ENCODE data around the gene ENDOV. TPM values are rescaled to one million over a fixed set of nuclear protein-coding genes. Genes with fewer than 3 reads are reported as not detected.

The ENDOV gene
- total RNA-seq, 1 donor from 2014 or later, result 40.7 TPM

- Mint-ChIP-seq H3K9me3 (ENCODE audit: unreplicated experiment) (no peaks in the 10 kb centered on the region), H3K27me3 (ENCODE audit: unreplicated experiment) (peaks cover 8% of the 10 kb centered on the region), H3K36me3 (ENCODE audit: low read depth, unreplicated experiment) (peaks cover 5% of the 10 kb centered on the region), H3K4me1 (ENCODE audit: unreplicated experiment) (peaks cover 2% of the 10 kb centered on the region), H3K4me3 (ENCODE audit: unreplicated experiment) (no peak overlapping the region), H3K27ac (ENCODE audit: unreplicated experiment) (no peak overlapping the region)
- no peak for TF ChIP-seq CTCF (IDR thresholded peaks at IDR 0.05; ENCODE audit: unreplicated experiment)
- no peak for DNase-seq (ENCODE audit: low spot score)
These were observed 18.1 kb downstream of the ENDOV start for GRCh38 chr17:80432961-80433550.

GRCh38 chr17:80433916-80434666 lies 19.1 kb downstream of the ENDOV start:
- H3K4me1 Mint-ChIP-seq (ENCODE audit: unreplicated experiment), result peaks cover 2% of the 10 kb centered on the region

GRCh38 chr17:80437532-80437931 lies 22.6 kb downstream of the ENDOV start:
- Mint-ChIP-seq H3K27me3 (ENCODE audit: unreplicated experiment) (peaks cover 12% of the 10 kb centered on the region), H3K4me3 (ENCODE audit: unreplicated experiment) (no peak overlapping the region), H3K27ac (ENCODE audit: unreplicated experiment) (no peak overlapping the region), H3K9me3 (ENCODE audit: unreplicated experiment) (no peaks in the 10 kb centered on the region), H3K36me3 (ENCODE audit: low read depth, unreplicated experiment) (peaks cover 5% of the 10 kb centered on the region), H3K4me1 (ENCODE audit: unreplicated experiment) (peaks cover 2% of the 10 kb centered on the region)
- no peak for DNase-seq (ENCODE audit: low spot score)
- TF ChIP-seq CTCF (IDR thresholded peaks at IDR 0.05; ENCODE audit: unreplicated experiment), result no peak

More at GRCh38 chr17:80433916-80434666, 19.1 kb downstream of the ENDOV start:
- Mint-ChIP-seq H3K36me3 (ENCODE audit: low read depth, unreplicated experiment) (peaks cover 5% of the 10 kb centered on the region), H3K9me3 (ENCODE audit: unreplicated experiment) (no peaks in the 10 kb centered on the region), H3K27me3 (ENCODE audit: unreplicated experiment) (peaks cover 8% of the 10 kb centered on the region), H3K27ac (ENCODE audit: unreplicated experiment) (no peak overlapping the region), H3K4me3 (ENCODE audit: unreplicated experiment) (no peak overlapping the region)
- TF ChIP-seq CTCF (IDR thresholded peaks at IDR 0.05; ENCODE audit: unreplicated experiment), result no peak
- DNase-seq (ENCODE audit: low spot score), result no peak

- H3K4me1 Mint-ChIP-seq (ENCODE audit: unreplicated experiment), result peaks cover 2% of the 10 kb centered on the region
- H3K36me3 Mint-ChIP-seq (ENCODE audit: low read depth, unreplicated experiment), result peaks cover 5% of the 10 kb centered on the region
- H3K9me3 Mint-ChIP-seq (ENCODE audit: unreplicated experiment), result no peaks in the 10 kb centered on the region
- peaks cover 16% of the 10 kb centered on the region for H3K27me3 Mint-ChIP-seq (ENCODE audit: unreplicated experiment)
- DNase-seq (ENCODE audit: low spot score), result no peak
- H3K27ac Mint-ChIP-seq (ENCODE audit: unreplicated experiment), result no peak overlapping the region
- no peak for TF ChIP-seq CTCF (IDR thresholded peaks at IDR 0.05; ENCODE audit: unreplicated experiment)
- no peak overlapping the region for H3K4me3 Mint-ChIP-seq (ENCODE audit: unreplicated experiment)
These were observed 23.8 kb downstream of the ENDOV start for GRCh38 chr17:80438806-80439205.

- Mint-ChIP-seq H3K4me3 (ENCODE audit: unreplicated experiment) (no peak overlapping the region), H3K36me3 (ENCODE audit: low read depth, unreplicated experiment) (no peaks in the 10 kb centered on the region), H3K9me3 (ENCODE audit: unreplicated experiment) (no peaks in the 10 kb centered on the region), H3K27ac (ENCODE audit: unreplicated experiment) (no peak overlapping the region), H3K4me1 (ENCODE audit: unreplicated experiment) (no peaks in the 10 kb centered on the region), H3K27me3 (ENCODE audit: unreplicated experiment) (peaks cover 11% of the 10 kb centered on the region)
- no peak for DNase-seq (ENCODE audit: low spot score)
- TF ChIP-seq CTCF (IDR thresholded peaks at IDR 0.05; ENCODE audit: unreplicated experiment), result no peak
These were observed 24.5 kb downstream of the ENDOV start for GRCh38 chr17:80439499-80439898.

Data from endothelial cell (in vitro differentiated cells).